GDM1 (cell line): Measurements from ENCODE around the gene CARD6.
"Not testable (repeated sequence)": the region's sequence is repeated elsewhere in the genome, so short reads cannot be mapped to it uniquely, and the experiment has no call there.

Experiments
- DNase-seq: peaks from one replicate; lab custom pipeline; 2025; lab: John Stamatoyannopoulos, UW

CARD6 gene, protein sequence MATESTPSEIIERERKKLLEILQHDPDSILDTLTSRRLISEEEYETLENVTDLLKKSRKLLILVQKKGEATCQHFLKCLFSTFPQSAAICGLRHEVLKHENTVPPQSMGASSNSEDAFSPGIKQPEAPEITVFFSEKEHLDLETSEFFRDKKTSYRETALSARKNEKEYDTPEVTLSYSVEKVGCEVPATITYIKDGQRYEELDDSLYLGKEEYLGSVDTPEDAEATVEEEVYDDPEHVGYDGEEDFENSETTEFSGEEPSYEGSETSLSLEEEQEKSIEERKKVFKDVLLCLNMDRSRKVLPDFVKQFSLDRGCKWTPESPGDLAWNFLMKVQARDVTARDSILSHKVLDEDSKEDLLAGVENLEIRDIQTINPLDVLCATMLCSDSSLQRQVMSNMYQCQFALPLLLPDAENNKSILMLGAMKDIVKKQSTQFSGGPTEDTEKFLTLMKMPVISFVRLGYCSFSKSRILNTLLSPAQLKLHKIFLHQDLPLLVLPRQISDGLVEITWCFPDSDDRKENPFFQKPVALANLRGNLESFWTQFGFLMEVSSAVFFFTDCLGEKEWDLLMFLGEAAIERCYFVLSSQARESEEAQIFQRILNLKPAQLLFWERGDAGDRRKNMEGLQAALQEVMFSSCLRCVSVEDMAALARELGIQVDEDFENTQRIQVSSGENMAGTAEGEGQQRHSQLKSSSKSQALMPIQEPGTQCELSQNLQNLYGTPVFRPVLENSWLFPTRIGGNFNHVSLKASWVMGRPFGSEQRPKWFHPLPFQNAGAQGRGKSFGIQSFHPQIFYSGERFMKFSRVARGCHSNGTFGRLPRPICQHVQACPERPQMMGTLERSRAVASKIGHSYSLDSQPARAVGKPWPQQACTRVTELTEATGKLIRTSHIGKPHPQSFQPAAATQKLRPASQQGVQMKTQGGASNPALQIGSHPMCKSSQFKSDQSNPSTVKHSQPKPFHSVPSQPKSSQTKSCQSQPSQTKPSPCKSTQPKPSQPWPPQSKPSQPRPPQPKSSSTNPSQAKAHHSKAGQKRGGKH

DNA sequence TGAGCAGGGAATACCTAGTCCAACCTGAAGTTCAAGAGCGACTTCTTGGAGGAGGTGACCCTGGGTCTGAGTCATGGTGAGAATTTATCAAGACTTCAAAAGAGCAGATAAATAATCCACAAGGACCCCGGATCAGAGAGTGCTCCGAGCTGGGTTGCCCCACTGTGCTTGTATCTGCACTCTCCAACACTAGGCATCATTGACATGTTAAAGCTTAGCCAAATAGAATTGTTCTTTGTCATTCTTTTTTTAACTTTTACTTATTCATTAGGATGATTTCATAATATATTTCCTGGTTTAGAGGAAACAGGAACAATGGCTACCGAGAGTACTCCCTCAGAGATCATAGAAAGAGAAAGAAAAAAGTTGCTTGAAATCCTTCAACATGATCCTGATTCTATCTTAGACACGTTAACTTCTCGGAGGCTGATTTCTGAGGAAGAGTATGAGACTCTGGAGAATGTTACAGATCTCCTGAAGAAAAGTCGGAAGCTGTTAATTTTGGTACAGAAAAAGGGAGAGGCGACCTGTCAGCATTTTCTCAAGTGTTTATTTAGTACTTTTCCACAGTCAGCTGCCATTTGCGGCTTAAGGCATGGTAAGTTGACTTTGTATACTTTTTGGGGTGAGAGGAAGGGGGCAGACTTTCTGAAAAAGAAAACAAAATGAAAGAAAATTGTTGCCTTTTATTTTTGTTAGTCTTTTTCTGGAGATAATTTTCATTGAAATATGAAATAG is at the start of gene CARD6:
CARD6 (plus strand) TSS at position 300 of the 738 bp plus-strand sequence; CDS start at position 316, 16 bp downstream.
- no peak for DNase-seq

DNA sequence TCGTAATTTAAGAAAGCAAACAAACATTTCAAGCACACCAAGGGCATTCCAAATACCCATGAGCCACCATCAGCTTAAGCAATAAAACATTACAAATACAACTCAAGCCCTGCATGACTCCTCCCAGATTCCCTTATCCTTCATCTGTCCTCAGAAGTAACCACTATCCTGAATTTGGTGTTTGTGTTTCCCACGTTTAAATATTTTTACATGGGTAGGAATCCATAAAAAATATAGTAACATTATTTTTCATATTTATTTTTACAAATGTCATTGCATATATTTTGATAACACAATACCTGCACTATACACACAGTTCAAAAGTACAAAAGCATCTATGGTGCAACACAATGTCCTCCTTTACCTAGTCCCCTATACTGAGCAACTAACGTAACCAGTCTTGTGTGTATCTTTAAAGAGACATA is 49.4 kb upstream of the CARD6 start:
- no peak for DNase-seq

DNA sequence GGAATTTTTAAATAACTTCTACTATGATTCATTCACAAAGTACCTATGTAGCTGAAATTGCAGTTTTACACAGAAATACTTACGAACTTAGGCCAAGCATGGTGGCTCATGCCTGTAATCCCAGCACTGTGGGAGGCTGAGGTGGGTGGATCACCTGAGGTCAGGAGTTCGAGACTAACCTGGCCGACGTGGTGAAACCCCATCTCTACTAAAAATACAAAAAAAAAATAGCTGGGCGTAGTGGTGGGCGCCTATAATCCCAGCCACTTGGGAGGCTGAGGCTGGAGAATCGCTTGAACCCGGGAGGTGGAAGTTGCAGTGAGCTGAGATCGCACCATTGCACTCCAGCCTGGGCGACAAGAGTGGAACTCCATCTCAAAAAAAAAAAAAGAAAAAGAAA is 48.5 kb upstream of the CARD6 start:
- DNase-seq: not testable (repeated sequence)

DNA sequence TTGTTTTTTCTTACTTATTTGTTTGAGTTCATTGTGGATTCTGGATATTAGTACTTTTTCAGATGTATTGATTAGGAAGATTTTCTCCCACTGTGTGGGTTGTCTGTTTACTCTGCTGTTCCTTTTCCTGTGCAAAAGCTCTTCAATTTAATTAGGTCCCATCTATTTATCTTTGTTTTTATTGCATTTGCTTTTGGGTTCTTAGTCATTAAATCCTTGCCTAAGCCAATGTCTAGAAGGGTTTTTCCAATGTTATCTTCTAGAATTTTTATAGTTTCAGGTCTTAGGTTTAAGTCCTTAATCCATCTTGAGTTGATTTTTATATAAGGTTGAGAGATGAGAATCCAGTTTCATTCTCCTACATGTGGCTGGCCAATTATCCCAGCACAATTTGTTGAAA is 46.8 kb upstream of the CARD6 start:
- not testable (repeated sequence) for DNase-seq

DNA sequence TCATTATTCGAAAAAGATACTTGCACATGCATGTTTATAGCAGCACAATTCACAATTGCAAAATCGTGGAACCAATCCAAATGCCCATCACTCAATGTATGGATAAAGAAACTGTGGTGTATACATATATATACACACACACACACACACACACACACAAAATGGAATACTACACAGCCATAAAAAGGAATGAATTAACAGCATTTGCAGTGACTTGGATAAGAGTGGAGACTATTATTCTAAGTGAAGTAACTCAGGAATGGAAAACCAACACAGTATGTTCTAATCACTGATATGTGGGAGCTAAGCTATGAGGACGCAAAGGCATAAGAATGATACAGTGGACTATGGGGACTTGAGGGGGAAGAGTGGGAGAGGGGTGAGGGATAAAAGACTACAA is 46.3 kb upstream of the CARD6 start:
- not testable (repeated sequence) for DNase-seq

DNA sequence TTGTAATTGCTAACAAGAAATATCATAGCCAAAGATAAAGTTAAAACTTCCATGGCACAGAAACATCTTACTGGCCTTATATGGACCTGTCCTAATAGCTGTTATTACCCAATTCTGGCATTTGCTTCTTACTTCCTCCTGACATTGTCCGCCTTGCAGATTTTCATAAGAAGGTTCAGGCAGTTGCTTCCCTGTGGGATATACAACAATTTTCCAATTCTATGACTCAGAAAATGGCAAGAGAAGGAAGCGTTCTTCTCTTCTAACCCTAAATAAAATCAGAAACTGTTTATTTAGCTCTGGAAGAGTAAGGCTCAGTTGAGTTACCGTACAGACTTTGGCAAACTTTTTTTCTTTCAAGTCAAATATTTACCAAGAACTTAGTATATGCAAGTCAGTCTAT is 44.7 kb upstream of the CARD6 start:
- no peak for DNase-seq

DNA sequence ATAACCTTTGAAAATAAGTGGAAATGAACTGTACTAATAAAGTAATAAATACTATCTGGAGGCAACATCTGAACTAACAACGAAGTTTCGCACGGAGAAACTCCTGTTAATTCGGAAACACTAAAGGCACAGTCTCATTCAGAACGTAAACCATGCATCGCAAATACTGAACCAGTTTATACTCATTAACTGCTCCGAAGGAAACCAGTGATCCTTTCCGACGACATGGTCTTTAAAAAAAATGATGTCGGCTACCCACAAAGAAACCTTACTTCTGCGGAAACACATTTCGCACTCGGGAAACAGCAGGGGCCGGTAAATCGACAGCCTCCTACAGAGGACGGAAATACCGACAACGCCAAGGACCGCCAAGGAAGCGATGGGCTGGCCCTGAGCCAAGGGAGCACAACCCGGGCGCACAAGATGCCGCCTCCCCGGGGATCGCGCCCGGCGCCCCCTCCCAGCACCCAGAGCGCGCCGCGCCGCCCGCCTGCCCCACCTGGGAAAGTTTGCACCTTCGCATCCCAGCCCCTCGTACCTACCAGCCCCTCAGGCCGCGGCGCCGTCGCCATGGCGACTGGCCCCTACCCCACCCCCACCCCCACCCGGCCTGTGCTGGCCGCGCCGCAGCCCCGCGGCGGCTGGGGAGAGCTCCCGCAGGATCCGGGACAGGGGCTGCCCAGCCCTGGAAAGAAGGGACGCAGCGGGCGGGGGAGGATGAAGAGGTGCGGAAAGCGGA is 43.7 kb upstream of the CARD6 start:
- DNase-seq: peak; percentile 80

DNA sequence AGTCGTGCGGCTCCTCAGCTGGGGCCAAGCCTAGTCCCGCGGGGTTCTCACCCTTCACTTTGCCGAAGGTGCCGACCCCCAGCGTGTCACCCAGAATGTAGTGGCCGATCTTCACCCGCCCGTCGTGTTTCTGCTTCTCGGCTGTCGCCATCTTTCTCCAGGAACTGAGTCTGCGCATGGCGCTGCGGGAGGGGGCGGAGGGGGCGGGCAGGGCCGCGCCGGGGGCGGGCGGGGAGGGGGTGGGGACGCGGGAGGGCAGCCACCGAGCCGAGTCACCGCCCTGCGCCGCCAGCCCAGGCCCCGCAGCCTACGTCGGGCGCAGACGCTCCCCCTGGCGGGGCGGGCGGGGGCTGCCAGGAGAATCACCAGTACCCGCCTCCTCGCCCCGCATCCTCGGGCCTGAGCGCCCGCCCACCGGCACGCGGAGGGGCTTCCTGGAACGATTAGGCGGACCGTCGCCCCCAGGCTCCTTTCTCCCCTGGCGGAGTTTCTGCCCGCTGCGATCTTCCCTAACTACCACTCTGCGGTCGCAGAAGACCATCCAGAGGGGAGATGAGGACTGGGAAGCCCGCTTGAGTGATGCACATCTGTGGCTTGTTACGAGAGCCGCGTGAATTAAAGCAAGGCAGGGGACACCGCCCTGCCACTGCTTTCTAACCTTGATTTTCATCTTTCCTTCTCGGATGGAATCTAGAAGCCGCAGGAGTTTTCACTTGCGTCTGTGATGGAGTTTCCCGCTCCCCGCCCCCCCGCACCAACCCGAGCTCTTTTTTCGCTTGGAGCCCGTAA is 43.0 kb upstream of the CARD6 start, which contains the start of gene PRKAA1:
PRKAA1 (minus strand) TSS at position 363 of the 789 bp plus-strand sequence; CDS start at position 178, 185 bp downstream.
- DNase-seq: peak; percentile 78

DNA sequence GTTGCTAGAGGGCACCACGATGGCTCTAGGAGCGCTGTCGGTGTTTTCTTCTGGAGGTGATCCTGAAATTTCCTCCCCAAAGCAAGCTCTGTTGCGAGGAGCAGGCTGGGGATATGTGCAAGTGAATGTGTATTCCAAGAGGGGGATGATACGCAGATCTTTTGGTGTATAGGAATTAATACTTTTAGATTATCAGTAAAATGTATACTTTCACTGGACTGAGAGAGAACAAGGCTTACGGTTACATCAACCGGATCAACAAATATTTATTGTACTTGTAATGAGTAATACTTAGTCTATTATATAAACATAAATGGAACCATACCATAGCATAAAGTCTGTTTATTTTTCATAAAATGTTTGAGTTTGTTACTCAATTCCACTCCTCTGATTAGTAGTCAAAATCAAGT is 42.4 kb upstream of the CARD6 start:
- DNase-seq: no peak

DNA sequence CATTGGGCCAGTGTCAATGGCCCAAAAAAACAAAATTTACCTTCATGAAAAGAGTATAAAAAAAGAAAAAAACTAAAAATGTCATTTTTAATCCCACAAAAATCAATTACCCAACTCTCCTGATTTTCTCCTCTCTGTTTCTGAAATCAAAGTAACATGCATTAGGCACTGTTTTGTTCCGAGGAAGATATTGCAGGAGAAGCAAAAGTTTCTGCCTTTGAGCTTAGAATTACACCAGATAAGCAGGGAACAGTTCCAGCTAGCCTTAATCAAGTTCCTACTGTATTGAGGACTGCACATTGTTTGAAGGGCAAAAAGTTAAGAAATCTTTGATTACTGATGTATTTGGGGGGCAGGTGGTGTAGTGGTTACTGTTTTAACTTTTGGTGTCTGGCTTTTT is 41.9 kb upstream of the CARD6 start:
- no peak for DNase-seq

DNA sequence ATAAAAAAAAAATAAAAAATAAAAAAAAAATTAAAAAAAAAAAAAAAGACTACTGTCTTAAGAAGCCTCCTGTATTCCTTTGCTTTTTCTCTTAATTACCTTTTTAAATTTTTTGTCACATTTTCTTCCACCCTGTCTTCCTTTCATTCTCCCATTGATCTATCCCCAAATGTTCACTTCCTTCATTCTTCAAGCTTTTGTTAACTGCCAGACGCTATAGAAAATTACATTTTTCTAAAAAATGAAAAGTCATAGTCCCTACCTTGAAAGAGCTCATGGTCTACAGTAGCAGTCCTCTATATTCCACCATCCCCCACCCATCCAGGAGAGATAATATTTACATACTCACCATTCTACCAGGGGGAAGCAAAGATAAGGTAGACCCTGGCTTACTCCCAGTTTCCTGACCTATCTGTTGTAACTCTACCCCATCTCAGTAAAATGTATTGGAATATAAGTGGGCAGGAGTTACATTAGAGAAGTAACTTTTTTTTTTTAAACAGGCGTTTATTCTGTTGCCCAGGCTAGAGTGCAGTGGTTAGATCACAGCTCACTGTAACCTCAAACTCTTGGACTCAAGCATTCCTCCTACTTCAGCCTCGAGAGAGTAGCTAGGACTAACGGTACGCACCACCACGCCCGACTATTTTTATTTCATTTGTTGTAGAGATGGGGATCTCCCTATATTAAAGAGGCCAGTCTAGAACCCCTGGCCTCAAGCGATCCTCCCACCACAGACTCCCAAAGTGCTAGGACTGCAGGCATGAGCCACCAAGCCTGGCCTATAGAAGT is 39.2 kb upstream of the CARD6 start:
- DNase-seq: no peak

DNA sequence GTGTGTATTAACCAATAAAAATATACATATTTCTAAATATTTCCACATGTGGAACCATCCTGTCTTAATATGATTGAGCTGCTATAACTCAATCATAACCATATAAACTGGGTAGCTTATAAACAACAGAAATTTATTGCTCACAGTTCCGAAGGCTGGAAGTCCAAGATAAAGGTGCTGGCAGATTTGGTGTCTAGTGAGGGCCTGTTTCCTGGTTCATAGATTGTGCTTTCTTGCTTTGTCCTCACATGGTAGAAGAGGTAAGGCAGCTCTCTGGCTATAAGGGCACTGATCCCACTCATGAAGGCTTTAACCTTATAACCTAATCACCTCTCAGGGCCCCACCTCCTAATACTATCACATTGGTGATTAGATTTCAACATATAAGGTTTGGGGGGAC is 29.0 kb upstream of the CARD6 start:
- no peak for DNase-seq

DNA sequence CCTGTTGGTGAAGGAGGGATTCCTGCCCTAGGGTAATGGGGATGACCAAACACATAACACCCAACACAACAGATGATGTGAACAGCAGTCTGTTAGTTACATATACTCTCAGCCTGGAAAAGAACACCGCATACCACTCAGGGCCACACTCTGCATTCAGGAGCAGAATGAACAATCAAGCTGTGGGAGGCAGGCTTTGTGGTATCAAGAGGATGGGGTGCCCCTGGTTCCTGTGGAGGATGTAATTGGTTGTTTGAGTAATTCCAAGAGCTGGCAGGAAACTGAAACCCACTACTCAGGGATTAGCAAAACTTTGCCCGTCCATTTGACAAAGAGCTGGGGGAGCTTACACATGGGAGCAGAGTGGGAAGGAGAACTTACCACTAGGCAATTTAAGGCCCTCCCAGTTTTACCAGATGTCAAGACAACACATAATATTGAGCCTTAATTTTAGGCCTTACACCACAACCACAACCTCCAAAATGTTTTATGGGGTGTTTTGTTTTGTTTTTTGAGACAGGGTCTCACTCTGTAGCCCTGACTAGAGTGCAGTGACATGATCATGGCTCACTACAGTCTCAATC is 27.4 kb upstream of the CARD6 start:
- no peak for DNase-seq

DNA sequence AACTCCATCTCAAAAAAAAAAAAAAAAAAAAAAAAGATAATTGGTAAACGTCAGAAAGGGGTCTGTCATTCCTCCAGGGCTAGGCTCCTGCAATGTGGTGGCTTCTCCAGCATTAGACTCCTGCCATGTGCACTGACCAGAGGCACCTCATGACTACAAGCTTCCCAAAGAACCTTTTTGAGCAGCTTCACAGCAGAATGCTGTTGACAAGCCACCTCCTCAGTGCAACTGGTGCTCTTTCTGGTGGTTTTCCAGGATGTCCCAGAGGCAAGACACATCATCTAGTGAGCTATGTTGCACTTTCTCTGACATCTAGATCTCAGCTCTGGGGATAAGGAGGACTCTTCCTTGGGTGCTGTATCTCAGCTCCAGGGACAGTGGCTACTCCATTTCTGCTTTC is 17.7 kb upstream of the CARD6 start:
- no peak for DNase-seq

DNA sequence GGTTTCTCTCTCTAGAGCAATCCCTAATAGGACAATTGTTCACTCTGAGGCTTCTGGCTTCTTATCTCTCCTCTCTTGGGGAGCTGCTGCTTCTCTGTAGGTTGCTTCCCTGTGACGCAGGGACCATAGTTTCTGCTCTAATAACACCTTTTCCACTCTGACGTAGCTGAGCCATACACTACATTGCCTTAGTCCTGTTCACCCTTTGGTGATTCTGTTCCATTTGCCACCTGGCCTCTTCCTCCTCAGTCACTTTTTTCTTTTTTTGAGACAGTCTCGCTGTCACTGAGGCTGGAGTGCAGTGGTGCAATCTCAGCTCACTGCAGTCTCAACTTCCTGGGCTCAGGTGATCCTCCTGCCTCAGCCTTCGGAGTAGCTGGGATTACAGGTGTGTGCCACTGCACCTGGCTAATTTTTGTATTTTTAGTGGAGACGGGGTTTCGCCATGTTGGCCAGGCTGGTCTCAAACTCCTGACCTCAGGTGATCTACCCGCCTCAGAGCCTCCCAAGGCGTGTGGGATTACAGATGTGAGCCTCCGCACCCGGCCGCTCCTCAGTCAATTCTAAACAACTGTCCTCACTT is 15.6 kb upstream of the CARD6 start:
- not testable (repeated sequence) for DNase-seq

DNA sequence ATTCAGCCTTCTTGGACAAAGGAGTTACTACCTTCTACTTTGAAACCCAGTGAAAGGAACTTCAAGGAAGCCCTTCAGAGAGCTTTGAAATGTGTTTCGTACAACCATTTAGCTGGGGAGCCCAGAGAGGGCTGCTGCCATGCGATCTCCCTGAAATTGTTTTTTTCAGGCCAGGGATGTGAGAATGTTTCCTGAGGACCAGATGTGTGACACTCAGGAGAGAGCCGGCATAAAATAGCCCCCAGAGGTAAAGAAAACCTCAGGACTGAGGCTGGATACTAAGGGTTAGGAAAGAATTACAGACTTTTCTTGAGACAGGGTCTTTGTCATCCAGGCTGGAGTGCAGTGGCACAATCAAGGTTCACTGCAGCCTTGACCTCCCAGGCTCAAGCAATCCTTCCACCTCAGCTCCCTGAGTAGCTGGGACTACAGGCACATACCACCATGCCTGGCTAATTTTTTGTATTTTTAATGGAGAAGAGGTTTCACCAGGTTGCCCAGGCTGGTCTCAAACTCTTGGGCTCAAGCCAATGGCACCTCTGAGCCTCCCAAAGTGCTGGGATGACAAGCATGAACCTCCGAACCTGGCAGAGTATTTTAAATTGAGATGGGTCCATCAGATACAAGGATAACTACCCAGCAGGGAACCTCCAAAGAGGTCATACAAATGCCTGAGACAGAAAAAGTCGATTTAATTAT is 14.5 kb upstream of the CARD6 start:
- no peak for DNase-seq

DNA sequence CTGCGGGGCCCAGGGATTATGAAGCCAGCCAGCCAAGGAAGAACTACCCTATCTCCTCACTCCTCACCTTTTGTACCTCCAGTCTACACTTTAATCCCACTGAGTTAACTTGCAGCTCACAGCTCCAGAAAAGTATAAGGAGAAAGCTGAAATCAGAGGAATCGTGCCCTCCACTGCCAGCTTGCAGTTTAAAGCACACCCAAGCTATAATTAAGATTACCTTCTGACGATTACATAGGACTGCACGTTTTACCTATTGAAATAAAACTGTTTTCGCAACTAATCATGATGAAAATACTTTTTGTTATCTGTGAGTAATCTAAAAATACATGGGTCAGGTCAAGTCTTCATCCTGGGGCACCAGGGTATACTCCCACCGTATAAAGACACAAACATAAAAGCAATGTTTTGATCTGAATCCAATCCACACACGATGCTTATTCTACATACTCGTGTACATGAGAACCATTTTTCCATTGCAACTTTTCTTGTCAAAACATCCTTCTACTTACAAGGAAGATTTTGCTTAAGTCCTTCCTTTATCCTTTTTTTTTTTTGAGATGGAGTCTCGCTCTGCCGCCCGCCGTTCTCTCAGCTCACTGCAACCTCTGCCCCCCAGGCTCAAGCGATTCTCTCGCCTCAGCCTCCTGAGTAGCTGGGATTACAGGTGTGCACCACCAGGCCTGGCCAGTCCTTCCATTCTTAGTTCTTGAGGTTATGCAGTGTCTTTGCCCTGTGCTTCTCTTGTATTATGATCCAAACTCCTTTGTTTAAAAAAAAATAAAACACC is 13.8 kb upstream of the CARD6 start:
- DNase-seq: no peak
